HCT116 (cell line): ENCODE data around the gene SP3. TPM values are rescaled to one million over a fixed set of nuclear protein-coding genes. Genes with fewer than 3 reads are reported as not detected.

ENCODE experiments used
- ATAC-seq: fragments of 200-7000 bp; cut with Tn5 transposase; 2 replicates; pipeline ENCODE4 v1.9.1; 2020; ENCODE audit warnings: mild to moderate bottlenecking, moderate library complexity
- BruUV-seq: library from RNA; stranded (reverse); fragments of 400-500 nt; replicated peaks from 2 replicates; lab custom pipeline; 2021; lab: Mats Ljungman, UMichigan
- CTCF ChIA-PET: fragments of 300-600 bp; sonication (Branson Sonifier 250); formaldehyde crosslinking; loops from one replicate; lab custom pipeline; 2021; ENCODE audit warnings: antibody characterized with exemption; lab: Charles Lee
- POLR2A ChIA-PET: fragments of 300-600, 350-600 bp; sonication (Branson Sonifier 250); formaldehyde crosslinking; loops from one replicate; lab custom pipeline; 2021; ENCODE audit warnings: antibody characterized with exemption; lab: Charles Lee
- RAD21 ChIA-PET, 2 experiments: fragments of 300-600 bp; sonication (Branson Sonifier 250); formaldehyde crosslinking; loops; one replicate each; lab custom pipeline; 2023; ENCODE audit warnings: low total read pairs in 2 of 2; ENCODE audit not compliant: uncharacterized antibody in 2 of 2, unreplicated experiment in 2 of 2, low non-redundant PET in 1 of 2; lab: Charles Lee
- DNase-seq: peaks from one replicate; pipeline ENCODE4 v3.0.0-alpha.2; 2010; ENCODE audit warnings: low read depth, low spot score
- H2AFZ ChIP-seq: fragments of 200-600 bp; shearing (Covaris generic), sonication (generic); 2 replicates; pipeline ENCODE4 v1.6.1; 2017; ENCODE audit warnings: low read depth, mixed run types, mixed read lengths, antibody characterized with exemption, low read length; ENCODE audit not compliant: poor library complexity, severe bottlenecking
- H3K27ac ChIP-seq: 2 replicates; pipeline ENCODE4 v1.5.1; 2012; ENCODE audit warnings: low read depth, low read length
- H3K27me3 ChIP-seq: fragments of 200-600 bp; sonication (generic); 2 replicates; pipeline ENCODE4 v1.6.1; 2016; ENCODE audit warnings: mixed run types, low read length, mixed read lengths; ENCODE audit not compliant: insufficient read depth
- H3K36me3 ChIP-seq, 2 experiments: fragments of 200-500 bp in 1 of 2; fragments of 200-600 bp in 1 of 2; sonication (Bioruptor generic) in 1 of 2; sonication (generic) in 1 of 2; 2 replicates each; pipeline versions ENCODE4 v1.5.1 to v1.6.1; 2014 to 2016; ENCODE audit warnings: low read length in 2 of 2, inconsistent platforms in 1 of 2, mixed read lengths in 1 of 2, mixed run types in 1 of 2; ENCODE audit not compliant: insufficient read depth in 2 of 2, control insufficient read depth in 1 of 2
- H3K4me1 ChIP-seq, 2 experiments: fragments of 200-600 bp in 1 of 2; sonication (generic) in 1 of 2; 2 replicates each; pipeline versions ENCODE4 v1.5.1 to v1.6.1; 2012 to 2017; ENCODE audit warnings: low read length in 2 of 2, inconsistent platforms in 1 of 2, mild to moderate bottlenecking in 1 of 2, mixed read lengths in 1 of 2, mixed run types in 1 of 2, moderate library complexity in 1 of 2; ENCODE audit not compliant: insufficient read depth in 2 of 2, control insufficient read depth in 1 of 2
- H3K4me2 ChIP-seq: fragments of 200-600 bp; sonication (generic); 2 replicates; pipeline ENCODE4 v1.6.1; 2017; ENCODE audit warnings: mixed run types, low read length, mixed read lengths
- H3K4me3 ChIP-seq, 2 experiments: fragments of 200-600 bp in 1 of 2; sonication (generic) in 1 of 2; replicated peaks in 1 of 2; 2 replicates each; pipeline ENCODE4 v1.5.1; 2011 to 2016; ENCODE audit warnings: low read length in 2 of 2, control low read depth in 1 of 2, low read depth in 1 of 2, mild to moderate bottlenecking in 1 of 2, mixed read lengths in 1 of 2, mixed run types in 1 of 2
- H3K79me2 ChIP-seq: fragments of 200-600 bp; sonication (generic); 2 replicates; pipeline ENCODE4 v1.6.1; 2017; ENCODE audit warnings: mild to moderate bottlenecking, mixed run types, low read length, moderate library complexity, mixed read lengths; ENCODE audit not compliant: insufficient read depth
- H3K9ac ChIP-seq: fragments of 200-600 bp; sonication (generic); 2 replicates; pipeline ENCODE4 v1.6.1; 2016; ENCODE audit warnings: low read length, mixed read lengths
- H3K9me2 ChIP-seq: fragments of 200-600 bp; sonication (generic), shearing (Covaris generic); 2 replicates; pipeline ENCODE4 v1.6.1; 2017; ENCODE audit warnings: mixed run types, mild to moderate bottlenecking, moderate library complexity; ENCODE audit not compliant: insufficient read depth
- H3K9me3 ChIP-seq, 2 experiments: fragments of 200-500 bp in 1 of 2; fragments of 200-600 bp in 1 of 2; sonication (Bioruptor generic) in 1 of 2; sonication (generic) in 1 of 2; 2 replicates each; pipeline ENCODE4 v1.6.1; 2014 to 2017; ENCODE audit warnings: low read length in 2 of 2, mixed read lengths in 2 of 2, inconsistent platforms in 1 of 2, low read depth in 1 of 2, mild to moderate bottlenecking in 1 of 2, mixed run types in 1 of 2, moderate library complexity in 1 of 2; ENCODE audit not compliant: control insufficient read depth in 1 of 2, insufficient read depth in 1 of 2
- H4K20me1 ChIP-seq: fragments of 200-600 bp; sonication (generic), shearing (Covaris generic); 2 replicates; pipeline ENCODE4 v1.6.1; 2017; ENCODE audit warnings: mixed run types, mild to moderate bottlenecking, moderate library complexity; ENCODE audit not compliant: insufficient read depth
- CBX3 ChIP-seq: IDR thresholded peaks from 2 replicates; pipeline ENCODE4 v1.6.1; 2012; ENCODE audit warnings: low read depth
- EZH2 ChIP-seq: fragments of 200-600 bp; sonication (generic); IDR thresholded peaks from 2 replicates; pipeline ENCODE4 v1.6.1; 2017; ENCODE audit warnings: antibody characterized with exemption, mixed run types
- EZH2phosphoT487 ChIP-seq: fragments of 200-600 bp; IDR thresholded peaks from 2 replicates; pipeline ENCODE4 v1.6.1; 2018; ENCODE audit warnings: antibody characterized with exemption, borderline replicate concordance
- JUND ChIP-seq: IDR thresholded peaks from 2 replicates; pipeline ENCODE4 v1.6.1; 2012
- POLR2A ChIP-seq: IDR thresholded peaks from 2 replicates; pipeline ENCODE4 v1.7.0; 2011; ENCODE audit warnings: borderline replicate concordance; ENCODE audit not compliant: insufficient read depth, insufficient read length; ENCODE audit errors: extremely low read depth
- RAD21 ChIP-seq: IDR thresholded peaks from 2 replicates; pipeline ENCODE4 v1.6.1; 2012; ENCODE audit warnings: low read depth, mild to moderate bottlenecking
- SIN3A ChIP-seq: IDR thresholded peaks from 2 replicates; pipeline ENCODE4 v1.6.1; 2012; ENCODE audit warnings: low read depth
- SP1 ChIP-seq: IDR thresholded peaks from 2 replicates; pipeline ENCODE4 v1.6.1; 2012; ENCODE audit warnings: low read depth
- SRF ChIP-seq: IDR thresholded peaks from 2 replicates; pipeline ENCODE4 v1.6.1; 2012; ENCODE audit warnings: low read depth
- TCF7L2 ChIP-seq: IDR thresholded peaks from 2 replicates; pipeline ENCODE4 v1.7.0; 2011; ENCODE audit warnings: borderline replicate concordance, inconsistent platforms; ENCODE audit not compliant: insufficient read depth, insufficient read length; ENCODE audit errors: extremely low read depth
- YY1 ChIP-seq: IDR thresholded peaks from 2 replicates; pipeline ENCODE4 v1.6.1; 2011; ENCODE audit warnings: low read length, low read depth, moderate library complexity, mild to moderate bottlenecking; ENCODE audit not compliant: insufficient replicate concordance; ENCODE audit errors: extremely low read depth
- ZFX ChIP-seq: fragments of 450-650 bp; IDR thresholded peaks from 2 replicates; pipeline ENCODE4 v1.6.1; 2017
- ZNF274 ChIP-seq: fragments of 200-500 bp; sonication (Bioruptor generic); IDR thresholded peaks from 2 replicates; pipeline ENCODE4 v1.6.1; 2014; ENCODE audit warnings: mild to moderate bottlenecking, low read depth, low read length, inconsistent platforms
- intact Hi-C: fragments of 100-400 bp; cut with micrococcal nuclease; formaldehyde crosslinking; loops from 2 replicates; pipeline ENCODE4 v1.10.0; 2022
- total RNA-seq: library from RNA; stranded (reverse); gene quantifications from one replicate; pipeline ENCODE4 v1.2.1, GENCODE V29; 2021; ENCODE audit not compliant: unreplicated experiment
- TF ChIP-seq, protein P1 (sequence below): IDR thresholded peaks from 2 replicates; pipeline ENCODE4 v1.6.1; 2012; ENCODE audit warnings: low read depth
- TF ChIP-seq, protein P2 (sequence below): IDR thresholded peaks from 2 replicates; pipeline ENCODE4 v1.6.1; 2012
- TF ChIP-seq, protein P3 (sequence below): IDR thresholded peaks from 2 replicates; pipeline ENCODE4 v1.6.1; 2012

SP3 gene
- total RNA-seq, 1 experiment from 2014 or later, result 98.0 TPM

DNA sequence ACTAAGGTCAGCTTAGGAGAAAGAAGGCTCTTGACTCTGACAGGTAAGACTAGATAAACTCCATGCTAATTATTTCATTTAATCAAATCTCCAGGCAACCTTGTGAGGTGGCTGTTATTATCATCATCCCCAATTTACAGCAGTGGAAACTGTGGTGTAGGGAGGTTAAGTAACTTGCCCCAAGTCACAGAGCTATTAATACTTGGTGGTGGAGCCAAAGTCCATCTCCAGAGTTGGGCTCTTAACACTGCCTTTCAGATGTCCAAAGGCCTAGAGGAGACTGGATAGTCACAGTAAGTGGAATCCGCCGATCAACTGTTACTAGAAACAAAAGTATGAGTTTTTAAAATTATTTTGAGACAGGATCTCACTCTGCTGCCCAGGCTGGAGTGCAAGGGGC, 46.6 kb upstream of the SP3 start:
- Histone ChIP-seq H2AFZ (no peak overlapping the region), H3K36me3 (no peaks in the 10 kb centered on the region), H3K9ac (no peak overlapping the region), H3K4me2 (no peak overlapping the region), H3K9me2 (no peaks in the 10 kb centered on the region), H3K27me3 (no peaks in the 10 kb centered on the region), H3K9me3 (no peaks in the 10 kb centered on the region), H3K27ac (no peak overlapping the region), H3K4me3 (no peak overlapping the region), H3K79me2 (no peaks in the 10 kb centered on the region), H4K20me1 (no peaks in the 10 kb centered on the region), H3K4me1 (no peaks in the 10 kb centered on the region)
- DNase-seq (no peak), ATAC-seq (no peak)
- ChIA-PET RAD21 (no interaction called here), POLR2A (no interaction called here), CTCF (no interaction called here)
- intact Hi-C loops, result no loop called here
- BruUV-seq, result no TSS peak
- TF ChIP-seq POLR2A (no peak), CBX3 (no peak), SRF (no peak), TCF7L2 (no peak)
- TF ChIP-seq, protein P1, sequence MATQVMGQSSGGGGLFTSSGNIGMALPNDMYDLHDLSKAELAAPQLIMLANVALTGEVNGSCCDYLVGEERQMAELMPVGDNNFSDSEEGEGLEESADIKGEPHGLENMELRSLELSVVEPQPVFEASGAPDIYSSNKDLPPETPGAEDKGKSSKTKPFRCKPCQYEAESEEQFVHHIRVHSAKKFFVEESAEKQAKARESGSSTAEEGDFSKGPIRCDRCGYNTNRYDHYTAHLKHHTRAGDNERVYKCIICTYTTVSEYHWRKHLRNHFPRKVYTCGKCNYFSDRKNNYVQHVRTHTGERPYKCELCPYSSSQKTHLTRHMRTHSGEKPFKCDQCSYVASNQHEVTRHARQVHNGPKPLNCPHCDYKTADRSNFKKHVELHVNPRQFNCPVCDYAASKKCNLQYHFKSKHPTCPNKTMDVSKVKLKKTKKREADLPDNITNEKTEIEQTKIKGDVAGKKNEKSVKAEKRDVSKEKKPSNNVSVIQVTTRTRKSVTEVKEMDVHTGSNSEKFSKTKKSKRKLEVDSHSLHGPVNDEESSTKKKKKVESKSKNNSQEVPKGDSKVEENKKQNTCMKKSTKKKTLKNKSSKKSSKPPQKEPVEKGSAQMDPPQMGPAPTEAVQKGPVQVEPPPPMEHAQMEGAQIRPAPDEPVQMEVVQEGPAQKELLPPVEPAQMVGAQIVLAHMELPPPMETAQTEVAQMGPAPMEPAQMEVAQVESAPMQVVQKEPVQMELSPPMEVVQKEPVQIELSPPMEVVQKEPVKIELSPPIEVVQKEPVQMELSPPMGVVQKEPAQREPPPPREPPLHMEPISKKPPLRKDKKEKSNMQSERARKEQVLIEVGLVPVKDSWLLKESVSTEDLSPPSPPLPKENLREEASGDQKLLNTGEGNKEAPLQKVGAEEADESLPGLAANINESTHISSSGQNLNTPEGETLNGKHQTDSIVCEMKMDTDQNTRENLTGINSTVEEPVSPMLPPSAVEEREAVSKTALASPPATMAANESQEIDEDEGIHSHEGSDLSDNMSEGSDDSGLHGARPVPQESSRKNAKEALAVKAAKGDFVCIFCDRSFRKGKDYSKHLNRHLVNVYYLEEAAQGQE, result no peak
- TF ChIP-seq, protein P2, sequence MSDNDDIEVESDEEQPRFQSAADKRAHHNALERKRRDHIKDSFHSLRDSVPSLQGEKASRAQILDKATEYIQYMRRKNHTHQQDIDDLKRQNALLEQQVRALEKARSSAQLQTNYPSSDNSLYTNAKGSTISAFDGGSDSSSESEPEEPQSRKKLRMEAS, result no peak

DNA sequence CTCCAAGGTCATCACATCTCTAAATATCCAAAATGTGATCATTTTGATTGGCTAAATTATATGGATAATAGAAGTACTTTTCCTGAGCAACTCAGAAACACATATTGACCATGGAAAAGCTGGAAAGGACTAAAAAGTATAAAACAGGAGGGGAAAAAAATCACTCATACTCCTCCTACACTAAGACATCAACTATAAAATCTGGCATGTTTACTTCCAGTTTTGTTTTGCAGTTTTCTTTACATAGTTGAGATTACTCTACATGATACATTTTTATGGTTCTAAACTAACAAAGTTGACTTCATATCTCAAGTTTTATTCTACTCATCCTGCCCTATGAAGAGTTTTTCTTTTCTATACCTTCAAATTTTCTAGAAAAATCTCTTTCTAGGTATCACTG, 46.0 kb upstream of the SP3 start:
- DNase-seq, result no peak
- Histone ChIP-seq H3K4me2 (no peak overlapping the region), H3K79me2 (no peaks in the 10 kb centered on the region), H3K4me1 (no peaks in the 10 kb centered on the region), H3K9ac (no peak overlapping the region), H3K9me3 (no peaks in the 10 kb centered on the region), H3K4me3 (no peak overlapping the region), H3K27ac (no peak overlapping the region), H3K27me3 (no peaks in the 10 kb centered on the region), H2AFZ (no peak overlapping the region), H3K36me3 (no peaks in the 10 kb centered on the region), H4K20me1 (no peaks in the 10 kb centered on the region), H3K9me2 (no peaks in the 10 kb centered on the region)
- intact Hi-C loops, result no loop called here
- BruUV-seq, result no TSS peak
- ChIA-PET CTCF (no interaction called here), RAD21 (no interaction called here), POLR2A (no interaction called here)
- ATAC-seq, result no peak
- TF ChIP-seq YY1 (no peak), EZH2phosphoT487 (no peak), SP1 (no peak), SIN3A (no peak), ZFX (no peak), EZH2 (no peak), RAD21 (no peak), TCF7L2 (no peak), JUND (no peak), ZNF274 (no peak)
- TF ChIP-seq, protein P3, sequence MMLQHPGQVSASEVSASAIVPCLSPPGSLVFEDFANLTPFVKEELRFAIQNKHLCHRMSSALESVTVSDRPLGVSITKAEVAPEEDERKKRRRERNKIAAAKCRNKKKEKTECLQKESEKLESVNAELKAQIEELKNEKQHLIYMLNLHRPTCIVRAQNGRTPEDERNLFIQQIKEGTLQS, result no peak
- TF ChIP-seq, protein P2, result no peak
